Liver (tissue), 9 donors: Measurements from ENCODE around the gene PINLYP. TPM values are rescaled to one million over a fixed set of nuclear protein-coding genes. Genes with fewer than 3 reads are reported as not detected.

Experiments
- DNase-seq: peaks from one replicate; pipeline ENCODE4 v3.0.0-alpha.2; 2017; ENCODE audit warnings: low spot score
- H3K27ac ChIP-seq, 2 donors: one replicate each; pipeline ENCODE4 v1.7.0; 2013; ENCODE audit warnings: inconsistent platforms in 2 of 2, low read length in 2 of 2, control low read depth in 1 of 2, low read depth in 1 of 2, mild to moderate bottlenecking in 1 of 2
- H3K27me3 ChIP-seq, 4 donors: one replicate each; pipeline versions ENCODE4 v1.6.1 to v1.7.0; 2013; ENCODE audit warnings: low read length in 3 of 4, inconsistent platforms in 1 of 4, mild to moderate bottlenecking in 1 of 4, moderate library complexity in 1 of 4; ENCODE audit not compliant: control insufficient read depth in 4 of 4, insufficient read depth in 4 of 4
- H3K36me3 ChIP-seq, 4 donors: one replicate each; pipeline versions ENCODE4 v1.6.1 to v1.7.0; 2013; ENCODE audit warnings: low read length in 3 of 4, mild to moderate bottlenecking in 3 of 4, low read depth in 1 of 4, moderate library complexity in 1 of 4; ENCODE audit not compliant: control insufficient read depth in 4 of 4, insufficient read depth in 3 of 4
- H3K4me1 ChIP-seq, 4 donors: one replicate each; pipeline versions ENCODE4 v1.6.1 to v1.7.0; 2013; ENCODE audit warnings: low read length in 3 of 4, mild to moderate bottlenecking in 3 of 4, moderate library complexity in 1 of 4; ENCODE audit not compliant: control insufficient read depth in 4 of 4, insufficient read depth in 4 of 4
- H3K4me3 ChIP-seq, 3 donors: one replicate each; pipeline versions ENCODE4 v1.6.1 to v1.7.0; 2013; ENCODE audit warnings: low read length in 3 of 3, control low read depth in 1 of 3, low read depth in 1 of 3, mild to moderate bottlenecking in 1 of 3
- H3K9ac ChIP-seq, 2 donors: one replicate each; pipeline ENCODE4 v1.7.0; 2013; ENCODE audit warnings: low read length in 2 of 2, mild to moderate bottlenecking in 2 of 2, moderate library complexity in 2 of 2, control low read depth in 1 of 2, low read depth in 1 of 2
- H3K9me3 ChIP-seq, 4 donors: one replicate each; pipeline versions ENCODE4 v1.6.1 to v1.7.0; 2013; ENCODE audit warnings: low read length in 3 of 4; ENCODE audit not compliant: control insufficient read depth in 4 of 4
- ATF3 ChIP-seq: IDR thresholded peaks from 2 replicates; pipeline ENCODE4 v1.6.1; 2016; ENCODE audit warnings: antibody characterized with exemption
- CTCF ChIP-seq: fragments of 150-350 bp; IDR thresholded peaks from 2 replicates; pipeline ENCODE4 v1.5.1; 2017; ENCODE audit warnings: improper control_type of control experiment, low read depth, low read length; ENCODE audit not compliant: missing input control
- EGR1 ChIP-seq, 2 donors: IDR thresholded peaks; 2 replicates each; pipeline ENCODE4 v1.6.1; 2016 to 2018; ENCODE audit warnings: antibody characterized with exemption in 2 of 2, low read depth in 2 of 2
- FOXA1 ChIP-seq: IDR thresholded peaks from 2 replicates; pipeline ENCODE4 v1.6.1; 2016; ENCODE audit warnings: antibody characterized with exemption
- FOXA2 ChIP-seq: IDR thresholded peaks from 2 replicates; pipeline ENCODE4 v1.6.1; 2016; ENCODE audit warnings: antibody characterized with exemption
- GABPA ChIP-seq, 2 donors: IDR thresholded peaks in 1 of 2; conservative IDR thresholded peaks in 1 of 2; 2 replicates each; pipeline ENCODE4 v1.6.1; 2016; ENCODE audit warnings: antibody characterized with exemption in 2 of 2, mild to moderate bottlenecking in 1 of 2, moderate library complexity in 1 of 2
- HNF4A ChIP-seq, 2 donors: conservative IDR thresholded peaks; 2 replicates each; pipeline ENCODE4 v1.6.1; 2016; ENCODE audit warnings: antibody characterized with exemption in 2 of 2, mild to moderate bottlenecking in 2 of 2
- HNF4G ChIP-seq: IDR thresholded peaks from 2 replicates; pipeline ENCODE4 v1.6.1; 2016; ENCODE audit warnings: antibody characterized with exemption
- JUND ChIP-seq, 2 donors: IDR thresholded peaks; 2 replicates each; pipeline ENCODE4 v1.6.1; 2016; ENCODE audit warnings: antibody characterized with exemption in 2 of 2
- MAX ChIP-seq: IDR thresholded peaks from 2 replicates; pipeline ENCODE4 v1.6.1; 2016; ENCODE audit warnings: antibody characterized with exemption
- NR2F2 ChIP-seq: IDR thresholded peaks from 2 replicates; pipeline ENCODE4 v1.6.1; 2016; ENCODE audit warnings: antibody characterized with exemption
- RAD21 ChIP-seq, 2 donors: IDR thresholded peaks; 2 replicates each; pipeline ENCODE4 v1.6.1; 2016; ENCODE audit warnings: antibody characterized with exemption in 2 of 2, mild to moderate bottlenecking in 2 of 2
- REST ChIP-seq: IDR thresholded peaks from 2 replicates; pipeline ENCODE4 v1.6.1; 2016; ENCODE audit warnings: antibody characterized with exemption, mild to moderate bottlenecking
- RXRA ChIP-seq, 2 donors: IDR thresholded peaks; 2 replicates each; pipeline ENCODE4 v1.6.1; 2017 to 2018; ENCODE audit warnings: antibody characterized with exemption in 2 of 2, mild to moderate bottlenecking in 1 of 2
- SP1 ChIP-seq: IDR thresholded peaks from 2 replicates; pipeline ENCODE4 v1.6.1; 2018; ENCODE audit warnings: antibody characterized with exemption, mild to moderate bottlenecking
- TAF1 ChIP-seq: conservative IDR thresholded peaks from 2 replicates; pipeline ENCODE4 v1.6.1; 2016; ENCODE audit warnings: antibody characterized with exemption, mild to moderate bottlenecking
- YY1 ChIP-seq: IDR thresholded peaks from 2 replicates; pipeline ENCODE4 v1.6.1; 2016; ENCODE audit warnings: antibody characterized with exemption, mild to moderate bottlenecking
- ZBTB33 ChIP-seq: IDR thresholded peaks from 2 replicates; pipeline ENCODE4 v1.6.1; 2016; ENCODE audit warnings: antibody characterized with exemption
- WGBS: extraction: QIAGEN DNeasy Blood & Tissue Kit; methylation state at CpG from one replicate; pipeline ENCODE4 v1.1.7; 2013; 5-methylcytosine and 5-hydroxymethylcytosine counted together
- polyA plus RNA-seq, 2 donors: library from polyadenylated mRNA; stranded (reverse) in 1 of 2; unstranded in 1 of 2; fragments of 200-250 nt in 1 of 2; fragments of >200 nt in 1 of 2; fragmentation: Nextera tagmentation in 1 of 2; extraction: Ambion mirVana in 1 of 2; gene quantifications; one replicate each; pipeline versions ENCODE4 v1.2.1 to v1.2.3, GENCODE V29; 2013 to 2015
- total RNA-seq, 2 donors: library from RNA; depleted of rRNA; stranded (reverse); fragments of >200 nt; gene quantifications; one replicate each; pipeline ENCODE4 v1.2.3, GENCODE V29; 2014
- donor health status: healthy.
- donor health status: healthy.
- donor health status: healthy.
- donor health status: healthy.
- donor health status: healthy.

PINLYP gene
- total and polyA plus RNA-seq, 4 donors: 0.42 to 4.3 (median 0.57) TPM

GRCh38 chr19:43526884-43527859 lies 48.4 kb upstream of the PINLYP start, which contains the start of gene ETHE1:
Gene ETHE1 (minus strand): TSS chr19:43527201. CDS start chr19:43527177, 24 bp downstream.
- 5% methylated on average over 54 of the region's 54 CpGs for WGBS
- H3K27me3 ChIP-seq: no peaks in the 10 kb centered on the region
- H3K4me1 ChIP-seq: peaks cover under 1 to 34% (median 29%) of the 10 kb centered on the region in 4 donors
- TF ChIP-seq FOXA1 (no peak), RXRA (IDR thresholded peaks at IDR 0.05) (peak; percentile 18 to 25), HNF4G (no peak), NR2F2 (no peak), YY1 (peak; percentile 57), MAX (no peak), ZBTB33 (no peak), HNF4A (conservative IDR thresholded peaks at IDR 0.05) (peak; percentile 31 to 39), FOXA2 (no peak), EGR1 (IDR thresholded peaks at IDR 0.05; ENCODE audit: low read depth in 2 of 2) (peak; percentile 59), JUND (IDR thresholded peaks at IDR 0.05) (no peak), TAF1 (no peak), ATF3 (no peak), CTCF (peak; percentile 9), GABPA (IDR thresholded peaks at IDR 0.05 in 1 of 2, conservative IDR thresholded peaks at IDR 0.05 in 1 of 2) (no peak), REST (peak; percentile 57), RAD21 (IDR thresholded peaks at IDR 0.05) (peak in 1 of 2 donors; percentile 17), SP1 (peak; percentile 17)
- no peaks in the 10 kb centered on the region for H3K9me3 ChIP-seq
- H3K4me3 ChIP-seq: peak within 1 kb of the TSS; percentile 94 to 97 (median 94)
- DNase-seq: peak; percentile 85
- H3K27ac ChIP-seq: peak within 1 kb of the TSS; percentile 76 to 85
- H3K9ac ChIP-seq: peak within 1 kb of the TSS; percentile 82 to 88
- H3K36me3 ChIP-seq: no peaks in the 10 kb centered on the region
